Esophagus squamous epithelium (tissue), 5 donors: Measurements from ENCODE around the gene TREML2. TPM values are rescaled to one million over a fixed set of nuclear protein-coding genes. Genes with fewer than 3 reads are reported as not detected.

ENCODE experiments used
- DNase-seq: peaks from one replicate; lab custom pipeline; 2025; lab: John Stamatoyannopoulos, UW
- H3K27ac ChIP-seq, 4 donors: fragments of 200-600 bp; sonication (generic); one replicate each; pipeline ENCODE4 v1.5.1; 2016 to 2019; ENCODE audit warnings: mild to moderate bottlenecking in 1 of 4
- H3K27me3 ChIP-seq, 4 donors: fragments of 200-600 bp; sonication (generic); 1 replicate in 3 of 4; 2 replicates in 1 of 4; pipeline versions ENCODE4 v1.5.1 to v1.6.0; 2017 to 2021; ENCODE audit warnings: antibody characterized with exemption in 1 of 4
- H3K36me3 ChIP-seq, 3 donors: fragments of 200-600 bp; sonication (generic); one replicate each; pipeline ENCODE4 v1.5.1; 2016 to 2019
- H3K4me1 ChIP-seq, 3 donors: fragments of 200-600 bp; sonication (generic); one replicate each; pipeline ENCODE4 v1.5.1; 2017 to 2019
- H3K4me3 ChIP-seq, 4 donors: fragments of 200-600 bp; sonication (generic); 1 replicate in 3 of 4; 2 replicates in 1 of 4; pipeline ENCODE4 v1.5.1; 2016 to 2019; ENCODE audit warnings: mild to moderate bottlenecking in 2 of 4, moderate library complexity in 1 of 4
- H3K9me3 ChIP-seq, 3 donors: fragments of 200-600 bp; sonication (generic); one replicate each; pipeline ENCODE4 v1.5.1; 2016 to 2019
- CTCF ChIP-seq, 6 experiments: fragments of 450-650 bp in 4 of 6; fragments of 200-600 bp in 2 of 6; sonication (generic) in 2 of 6; IDR thresholded peaks; one replicate each; pipeline ENCODE4 v1.5.1; 2016 to 2019; ENCODE audit warnings: antibody characterized with exemption in 6 of 6, mild to moderate bottlenecking in 4 of 6, moderate library complexity in 4 of 6
- POLR2A ChIP-seq, 4 donors: fragments of 450-650 bp; IDR thresholded peaks; one replicate each; pipeline ENCODE4 v1.6.1; 2017; ENCODE audit warnings: antibody characterized with exemption in 4 of 4, mild to moderate bottlenecking in 4 of 4, moderate library complexity in 3 of 4
- WGBS, 2 donors: methylation state at CpG; one replicate each; pipeline ENCODE4 v1.1.5; 2018; 5-methylcytosine and 5-hydroxymethylcytosine counted together
- intact Hi-C: fragments of 100-400 bp; cut with DNase I; formaldehyde crosslinking; loops from one replicate; pipeline ENCODE4 v1.15.0; 2022
- total RNA-seq, 4 donors: library from RNA; depleted of rRNA; stranded (reverse); fragments of >200 nt; gene quantifications; one replicate each; pipeline ENCODE4 v1.1.0, GENCODE V29; 2016
- donor health status: DM: yes; HTN: yes; CAD: no.

TREML2 gene
- total RNA-seq, 4 donors from 2014 or later = 0.26 TPM; not detected in 3

DNA sequence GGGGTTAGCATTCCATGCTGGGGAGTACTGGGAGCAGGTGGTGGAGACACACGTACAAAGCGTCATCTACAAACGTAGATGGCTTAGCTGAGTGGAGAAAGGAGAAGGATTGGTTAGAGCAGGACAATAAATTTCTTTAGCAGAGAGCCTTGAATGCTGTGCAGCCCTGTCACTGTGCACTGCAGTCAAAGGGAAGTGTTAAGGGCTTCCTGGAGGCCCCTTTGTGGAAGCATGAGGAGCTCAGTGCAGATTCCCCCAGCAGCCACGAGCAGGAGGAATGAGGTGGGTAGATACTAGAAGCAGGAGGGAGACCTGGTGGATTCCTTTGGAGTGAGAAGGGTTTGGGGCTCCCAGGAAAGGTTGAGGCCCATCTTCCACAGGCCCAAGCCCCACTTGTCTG, 21.1 kb upstream of the TREML2 start:
- Histone ChIP-seq H3K27ac (no peak overlapping the region), H3K9me3 (peaks cover 0 to 11% (median 0%) of the 10 kb centered on the region in 3 donors), H3K36me3 (no peaks in the 10 kb centered on the region), H3K4me3 (no peak overlapping the region), H3K27me3 (peaks cover 0 to 39% (median 0%) of the 10 kb centered on the region in 4 donors), H3K4me1 (no peaks in the 10 kb centered on the region)
- no peak for TF ChIP-seq CTCF (IDR thresholded peaks at IDR 0.05)
- TF ChIP-seq POLR2A (IDR thresholded peaks at IDR 0.05) = no peak
- no peak for DNase-seq
- WGBS, 2 donors = 49 to 73% methylated on average over 4 of the region's 4 CpGs
- intact Hi-C loops = no loop called here

DNA sequence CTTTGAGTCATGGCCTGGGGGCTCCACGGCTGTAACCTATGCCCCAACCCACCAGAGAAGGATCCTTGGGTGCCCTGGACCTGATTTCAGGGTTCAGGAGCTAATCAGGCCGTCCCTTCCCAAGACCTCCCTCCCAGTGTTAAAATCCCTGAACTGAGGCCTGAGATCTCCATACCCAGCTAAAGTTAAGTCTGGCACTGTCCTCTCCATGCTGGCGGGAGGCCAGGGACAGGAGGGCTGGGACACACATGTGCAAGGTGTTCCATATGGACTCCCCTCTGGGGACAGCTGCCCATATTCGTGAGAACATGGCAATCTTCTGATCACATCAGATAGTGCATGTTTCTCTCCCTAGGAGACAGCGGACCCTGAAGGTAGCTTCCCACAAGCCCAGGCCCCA, 15.7 kb upstream of the TREML2 start:
- Histone ChIP-seq H3K4me3 (no peak overlapping the region), H3K27ac (no peak overlapping the region), H3K36me3 (no peaks in the 10 kb centered on the region), H3K27me3 (peaks cover 0 to 22% (median 0%) of the 10 kb centered on the region in 4 donors), H3K4me1 (no peaks in the 10 kb centered on the region), H3K9me3 (peaks cover 0 to 22% (median 8%) of the 10 kb centered on the region in 3 donors)
- TF ChIP-seq CTCF (IDR thresholded peaks at IDR 0.05) = no peak
- TF ChIP-seq POLR2A (IDR thresholded peaks at IDR 0.05) = no peak
- intact Hi-C loops = no loop called here
- 36 to 50% methylated on average over 1 to 2 of the region's 5 CpGs for WGBS, 2 donors
- DNase-seq = no peak

DNA sequence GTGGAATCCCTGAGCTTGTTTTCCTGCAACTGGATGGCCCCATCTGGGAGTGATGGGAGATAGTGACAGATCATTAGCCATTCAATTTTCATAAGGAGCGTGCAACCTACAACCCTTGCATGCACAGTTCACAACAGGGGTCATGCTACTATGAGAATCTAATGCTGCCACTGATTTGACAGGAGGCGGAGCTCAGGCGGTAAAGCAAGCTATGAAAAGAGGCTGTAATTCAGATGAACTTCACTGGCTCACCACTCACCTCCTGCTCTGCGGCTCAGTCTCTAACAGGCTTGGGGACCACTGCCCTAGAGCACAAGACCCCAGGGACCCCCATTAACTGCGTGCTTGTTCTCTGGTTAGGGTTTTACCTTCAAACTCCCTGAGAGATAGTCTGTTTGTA, 14.8 kb upstream of the TREML2 start:
- Histone ChIP-seq H3K36me3 (no peaks in the 10 kb centered on the region), H3K9me3 (peaks cover 0 to 22% (median 8%) of the 10 kb centered on the region in 3 donors), H3K4me3 (no peak overlapping the region), H3K27me3 (peaks cover 0 to 22% (median 0%) of the 10 kb centered on the region in 4 donors), H3K4me1 (no peaks in the 10 kb centered on the region), H3K27ac (no peak overlapping the region)
- intact Hi-C loops = no loop called here
- no peak for DNase-seq
- WGBS, 2 donors = 78 to 84% methylated on average over 4 to 5 of the region's 5 CpGs
- no peak for TF ChIP-seq POLR2A (IDR thresholded peaks at IDR 0.05)
- no peak for TF ChIP-seq CTCF (IDR thresholded peaks at IDR 0.05)

- no peaks in the 10 kb centered on the region for H3K36me3 ChIP-seq
- no peaks in the 10 kb centered on the region for H3K4me1 ChIP-seq
- H3K9me3 ChIP-seq = peaks cover 0 to 15% (median 8%) of the 10 kb centered on the region in 3 donors
- TF ChIP-seq CTCF (IDR thresholded peaks at IDR 0.05) (no peak), POLR2A (IDR thresholded peaks at IDR 0.05) (no peak)
- intact Hi-C loops = no loop called here
- H3K4me3 ChIP-seq = no peak overlapping the region
- H3K27ac ChIP-seq = no peak overlapping the region
- WGBS, 2 donors = 83 to 86% methylated on average over 9 of the region's 9 CpGs
- H3K27me3 ChIP-seq = peaks cover 0 to 26% (median 0%) of the 10 kb centered on the region in 4 donors
- DNase-seq = no peak
Measured at GRCh38 chr6:41214559-41215238, 13.8 kb upstream of the TREML2 start.

DNA sequence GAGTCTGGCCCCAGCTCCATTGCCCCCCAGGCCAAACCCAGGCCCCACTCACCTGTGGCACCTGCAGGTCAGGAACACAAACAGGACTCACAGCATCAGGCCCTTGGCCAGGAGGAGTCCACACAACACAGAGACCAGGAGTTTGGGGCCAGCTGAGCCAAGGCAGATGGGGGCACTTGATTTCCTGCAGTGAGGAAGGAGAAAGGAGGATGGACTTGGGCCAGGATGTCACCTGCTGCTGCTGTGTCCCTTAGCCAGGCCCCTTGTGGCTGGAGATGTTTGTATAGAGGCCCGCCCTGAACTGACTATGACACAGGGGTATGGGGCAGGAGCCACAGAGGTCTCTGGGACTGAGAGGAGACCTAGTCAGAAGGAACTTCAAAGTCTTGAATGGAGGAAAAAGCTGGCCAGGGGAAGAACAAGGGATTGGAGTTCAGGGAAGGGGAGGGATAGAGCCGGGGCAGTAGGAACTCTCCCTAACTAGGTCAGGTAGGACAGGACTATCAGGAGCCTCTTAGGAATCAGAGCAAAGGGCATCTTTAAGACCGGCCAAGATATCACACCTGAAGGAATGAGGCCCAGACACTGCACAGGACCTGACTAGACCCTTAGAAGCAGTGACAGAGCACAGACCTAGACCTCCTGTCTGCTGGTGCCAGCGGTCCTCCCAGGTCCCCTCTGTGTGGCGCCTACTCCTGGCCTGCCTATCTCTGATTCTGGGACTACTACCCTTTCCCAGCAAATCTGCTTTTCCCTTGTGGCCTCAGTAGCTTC, 8.8 kb upstream of the TREML2 start:
- TF ChIP-seq POLR2A (IDR thresholded peaks at IDR 0.05) (no peak), CTCF (IDR thresholded peaks at IDR 0.05) (no peak)
- Histone ChIP-seq H3K4me3 (no peak overlapping the region), H3K27me3 (peaks cover 0 to 31% (median 0%) of the 10 kb centered on the region in 4 donors), H3K4me1 (no peaks in the 10 kb centered on the region), H3K36me3 (no peaks in the 10 kb centered on the region), H3K9me3 (peaks cover 0 to 10% (median 8%) of the 10 kb centered on the region in 3 donors), H3K27ac (no peak overlapping the region)
- DNase-seq = no peak
- intact Hi-C loops = no loop called here
- WGBS, 2 donors = 82 to 91% methylated on average over 5 of the region's 5 CpGs
